Activated naive CD4-positive, alpha-beta T cell treated with anti-CD3 and anti-CD28 coated beads, Interleukin-2, amount 10 ng/mL, durations not matched to agents 7 days and 5 days (primary cell): ENCODE results near the gene NACC1.

Experiments used
- CTCF ChIA-PET: fragments of 350-600 bp; sonication (Branson Sonifier 250); formaldehyde crosslinking; loops from one replicate; lab custom pipeline; 2021; ENCODE audit warnings: antibody characterized with exemption; lab: Charles Lee
- DNase-seq: peaks from one replicate; pipeline ENCODE4 v3.0.0-alpha.2; 2020
- H3K27ac Mint-ChIP-seq: one replicate; pipeline ENCODE4 v1.8.0; 2021; ENCODE audit warnings: mild to moderate bottlenecking, moderate library complexity, mixed read lengths
- H3K27me3 Mint-ChIP-seq: one replicate; pipeline ENCODE4 v1.8.0; 2021; ENCODE audit warnings: mild to moderate bottlenecking, mixed read lengths
- H3K36me3 Mint-ChIP-seq: one replicate; pipeline ENCODE4 v1.8.0; 2021; ENCODE audit warnings: mixed read lengths
- H3K4me1 Mint-ChIP-seq: one replicate; pipeline ENCODE4 v1.8.0; 2021; ENCODE audit warnings: mixed read lengths
- H3K4me3 Mint-ChIP-seq: one replicate; pipeline ENCODE4 v1.8.0; 2021; ENCODE audit warnings: mild to moderate bottlenecking, moderate library complexity, mixed read lengths
- H3K9me3 Mint-ChIP-seq: one replicate; pipeline ENCODE4 v1.8.0; 2021; ENCODE audit warnings: mixed read lengths

NACC1 gene

GRCh38 chr19:13100031-13100588, 18.0 kb upstream of the NACC1 start:
- H3K36me3 Mint-ChIP-seq = peaks cover 9% of the 10 kb centered on the region
- peak overlapping the region; percentile 63 for H3K4me3 Mint-ChIP-seq
- H3K27ac Mint-ChIP-seq = peak overlapping the region; percentile 96
- CTCF ChIA-PET = interaction anchor here (1.3 kb wide), 2 partner anchors 38 to 135 kb away, joined by 3 read pairs; no protein-coding TSS in a partner anchor
- peaks cover 71% of the 10 kb centered on the region for H3K4me1 Mint-ChIP-seq
- peak; percentile 73 for DNase-seq
- no peaks in the 10 kb centered on the region for H3K9me3 Mint-ChIP-seq
- H3K27me3 Mint-ChIP-seq = peaks cover 60% of the 10 kb centered on the region

GRCh38 chr19:13100841-13101589, 17.0 kb upstream of the NACC1 start:
- Mint-ChIP-seq H3K4me3 (peak overlapping the region; percentile 69), H3K27ac (peak overlapping the region; percentile 78), H3K4me1 (peaks cover 71% of the 10 kb centered on the region), H3K27me3 (peaks cover 51% of the 10 kb centered on the region), H3K9me3 (no peaks in the 10 kb centered on the region), H3K36me3 (peaks cover 9% of the 10 kb centered on the region)
- CTCF ChIA-PET = interaction anchor here (1.3 kb wide), 1 partner anchor 39 kb away, joined by 3 read pairs; no protein-coding TSS in a partner anchor
- no peak for DNase-seq

- peak overlapping the region; percentile 69 for H3K4me3 Mint-ChIP-seq
- no peaks in the 10 kb centered on the region for H3K9me3 Mint-ChIP-seq
- peaks cover 43% of the 10 kb centered on the region for H3K27me3 Mint-ChIP-seq
- peak overlapping the region; percentile 78 for H3K27ac Mint-ChIP-seq
- CTCF ChIA-PET = no interaction called here
- peaks cover 67% of the 10 kb centered on the region for H3K4me1 Mint-ChIP-seq
- DNase-seq = no peak
- peaks cover 9% of the 10 kb centered on the region for H3K36me3 Mint-ChIP-seq
Observed at GRCh38 chr19:13101590-13102415, 16.3 kb upstream of the NACC1 start.

- H3K27me3 Mint-ChIP-seq = peaks cover 38% of the 10 kb centered on the region
- no peak overlapping the region for H3K27ac Mint-ChIP-seq
- peaks cover 8% of the 10 kb centered on the region for H3K36me3 Mint-ChIP-seq
- no peak for DNase-seq
- peak overlapping the region; percentile 69 for H3K4me3 Mint-ChIP-seq
- H3K9me3 Mint-ChIP-seq = no peaks in the 10 kb centered on the region
- H3K4me1 Mint-ChIP-seq = peaks cover 62% of the 10 kb centered on the region
- CTCF ChIA-PET = no interaction called here
Observed at GRCh38 chr19:13102416-13102665, 15.7 kb upstream of the NACC1 start.

- H3K4me3 Mint-ChIP-seq = peak within 1 kb of the TSS; percentile 76
- H3K36me3 Mint-ChIP-seq = peaks cover 12% of the 10 kb centered on the region
- H3K9me3 Mint-ChIP-seq = no peaks in the 10 kb centered on the region
- CTCF ChIA-PET = interaction anchor here (1.0 kb wide), 1 partner anchor 61 kb away, joined by 3 read pairs; no protein-coding TSS in a partner anchor
- DNase-seq = peak; percentile 58
- peak within 1 kb of the TSS; percentile 78 for H3K27ac Mint-ChIP-seq
- H3K4me1 Mint-ChIP-seq = peaks cover 58% of the 10 kb centered on the region
- peaks cover 32% of the 10 kb centered on the region for H3K27me3 Mint-ChIP-seq
Observed at GRCh38 chr19:13102666-13103580, 15.1 kb upstream of the NACC1 start, which contains the start of gene LYL1. LYL1 (minus strand) TSS chr19:13102858; CDS start chr19:13101171, 1,687 bp downstream.

GRCh38 chr19:13103581-13104359, 14.3 kb upstream of the NACC1 start:
- CTCF ChIA-PET = interaction anchor here (1.0 to 2.5 kb wide), 8 partner anchors 8 to 139 kb away, joined by 3 to 23 read pairs (median 6); partner anchors contain the start of genes IER2, NACC1 and STX10
- Mint-ChIP-seq H3K36me3 (peaks cover 12% of the 10 kb centered on the region), H3K9me3 (no peaks in the 10 kb centered on the region), H3K4me3 (peak overlapping the region; percentile 82), H3K27me3 (peaks cover 24% of the 10 kb centered on the region), H3K4me1 (peaks cover 51% of the 10 kb centered on the region), H3K27ac (peak overlapping the region; percentile 88)
- DNase-seq = no peak

- DNase-seq = peak; percentile 79
- peaks cover 17% of the 10 kb centered on the region for H3K27me3 Mint-ChIP-seq
- CTCF ChIA-PET = interaction anchor here (1.0 to 2.5 kb wide), 13 partner anchors 9 to 140 kb away, joined by 3 to 23 read pairs (median 5); partner anchors contain the start of genes IER2, NACC1 and STX10
- H3K9me3 Mint-ChIP-seq = no peaks in the 10 kb centered on the region
- peak overlapping the region; percentile 88 for H3K27ac Mint-ChIP-seq
- peak overlapping the region; percentile 82 for H3K4me3 Mint-ChIP-seq
- H3K4me1 Mint-ChIP-seq = peaks cover 48% of the 10 kb centered on the region
- H3K36me3 Mint-ChIP-seq = peaks cover 14% of the 10 kb centered on the region
Observed at GRCh38 chr19:13104360-13104847, 13.7 kb upstream of the NACC1 start.

GRCh38 chr19:13104848-13105711, 13.0 kb upstream of the NACC1 start:
- Mint-ChIP-seq H3K4me3 (peak overlapping the region; percentile 82), H3K36me3 (peaks cover 11% of the 10 kb centered on the region), H3K27ac (peak overlapping the region; percentile 88), H3K9me3 (no peaks in the 10 kb centered on the region), H3K4me1 (peaks cover 41% of the 10 kb centered on the region), H3K27me3 (peaks cover 11% of the 10 kb centered on the region)
- CTCF ChIA-PET = interaction anchor here (1.0 to 2.5 kb wide), 13 partner anchors 8 to 140 kb away, joined by 3 to 23 read pairs (median 5); partner anchors contain the start of genes IER2, NACC1 and STX10
- DNase-seq = peak; percentile 64

- CTCF ChIA-PET = no interaction called here
Observed at GRCh38 chr19:13109361-13110098, 8.5 kb upstream of the NACC1 start.

GRCh38 chr19:13110099-13110610, 7.9 kb upstream of the NACC1 start:
- Mint-ChIP-seq H3K27ac (no peak overlapping the region), H3K4me1 (peaks cover 10% of the 10 kb centered on the region), H3K9me3 (no peaks in the 10 kb centered on the region), H3K4me3 (no peak overlapping the region), H3K27me3 (no peaks in the 10 kb centered on the region), H3K36me3 (peaks cover 9% of the 10 kb centered on the region)
- CTCF ChIA-PET = no interaction called here
- DNase-seq = no peak

More at GRCh38 chr19:13109361-13110098, 8.5 kb upstream of the NACC1 start:
- Mint-ChIP-seq H3K4me1 (peaks cover 9% of the 10 kb centered on the region), H3K27ac (no peak overlapping the region), H3K9me3 (no peaks in the 10 kb centered on the region), H3K27me3 (no peaks in the 10 kb centered on the region), H3K4me3 (no peak overlapping the region), H3K36me3 (peaks cover 9% of the 10 kb centered on the region)
- DNase-seq = no peak

GRCh38 chr19:13112555-13112954, 5.5 kb upstream of the NACC1 start:
- CTCF ChIA-PET = interaction anchor here (1.4 kb wide), 1 partner anchor 147 kb away, joined by 3 read pairs; no protein-coding TSS in a partner anchor
- Mint-ChIP-seq H3K27ac (no peak overlapping the region), H3K36me3 (peaks cover 12% of the 10 kb centered on the region), H3K9me3 (no peaks in the 10 kb centered on the region), H3K4me1 (peaks cover 19% of the 10 kb centered on the region), H3K27me3 (no peaks in the 10 kb centered on the region), H3K4me3 (no peak overlapping the region)
- no peak for DNase-seq
